Upper lobe of left lung (tissue), 4 donors: ENCODE measurements around the gene HCST.

ENCODE experiments used
- EP300 ChIP-seq, 4 donors: sonication (generic); formaldehyde crosslinking; IDR thresholded peaks; one replicate each; pipeline ENCODE4 v1.5.1; 2017; ENCODE audit warnings: antibody characterized with exemption in 4 of 4, control low read depth in 2 of 4
- POLR2A ChIP-seq, 4 donors: fragments of 450-650 bp; IDR thresholded peaks; one replicate each; pipeline ENCODE4 v1.5.1; 2016 to 2017; ENCODE audit warnings: antibody characterized with exemption in 4 of 4, mild to moderate bottlenecking in 2 of 4
- POLR2AphosphoS5 ChIP-seq, 2 donors: sonication (generic); formaldehyde crosslinking; IDR thresholded peaks; one replicate each; pipeline ENCODE4 v1.5.1; 2017; ENCODE audit warnings: antibody characterized with exemption in 2 of 2
- TF ChIP-seq, protein P1 (sequence below), 6 experiments: fragments of 450-650 bp in 4 of 6; fragments of 200-600 bp in 2 of 6; sonication (generic) in 2 of 6; IDR thresholded peaks; one replicate each; pipeline ENCODE4 v1.5.1; 2016 to 2019; ENCODE audit warnings: antibody characterized with exemption in 6 of 6

DNA sequence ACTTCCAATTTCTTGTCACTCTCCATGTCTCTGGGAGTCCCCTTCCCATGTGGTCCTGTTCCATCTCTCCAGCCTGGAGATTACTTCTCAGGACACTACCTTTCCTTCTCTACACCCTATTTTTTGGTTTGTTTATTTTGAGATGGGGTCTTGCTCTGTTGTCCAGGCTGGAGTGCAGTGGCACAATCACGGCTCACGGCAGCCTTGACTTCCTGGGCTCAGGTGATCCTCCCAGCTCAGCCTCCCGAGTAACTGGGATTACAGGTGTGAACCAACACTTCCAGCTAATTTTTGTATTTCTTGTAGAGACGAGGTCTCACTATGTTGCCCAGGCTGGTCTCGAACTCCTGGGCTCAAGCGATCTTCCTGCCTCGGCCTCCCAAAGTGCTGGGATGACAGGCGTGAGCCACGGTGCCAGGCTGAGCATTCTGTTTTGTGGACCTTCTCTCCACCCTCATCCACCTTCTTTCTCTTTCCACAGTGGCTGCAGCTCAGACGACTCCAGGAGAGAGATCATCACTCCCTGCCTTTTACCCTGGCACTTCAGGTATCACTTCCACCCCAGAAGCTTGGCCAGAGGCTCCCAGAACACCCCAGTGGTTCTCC, 644 bp downstream of the HCST start:
- TF ChIP-seq, protein P1, sequence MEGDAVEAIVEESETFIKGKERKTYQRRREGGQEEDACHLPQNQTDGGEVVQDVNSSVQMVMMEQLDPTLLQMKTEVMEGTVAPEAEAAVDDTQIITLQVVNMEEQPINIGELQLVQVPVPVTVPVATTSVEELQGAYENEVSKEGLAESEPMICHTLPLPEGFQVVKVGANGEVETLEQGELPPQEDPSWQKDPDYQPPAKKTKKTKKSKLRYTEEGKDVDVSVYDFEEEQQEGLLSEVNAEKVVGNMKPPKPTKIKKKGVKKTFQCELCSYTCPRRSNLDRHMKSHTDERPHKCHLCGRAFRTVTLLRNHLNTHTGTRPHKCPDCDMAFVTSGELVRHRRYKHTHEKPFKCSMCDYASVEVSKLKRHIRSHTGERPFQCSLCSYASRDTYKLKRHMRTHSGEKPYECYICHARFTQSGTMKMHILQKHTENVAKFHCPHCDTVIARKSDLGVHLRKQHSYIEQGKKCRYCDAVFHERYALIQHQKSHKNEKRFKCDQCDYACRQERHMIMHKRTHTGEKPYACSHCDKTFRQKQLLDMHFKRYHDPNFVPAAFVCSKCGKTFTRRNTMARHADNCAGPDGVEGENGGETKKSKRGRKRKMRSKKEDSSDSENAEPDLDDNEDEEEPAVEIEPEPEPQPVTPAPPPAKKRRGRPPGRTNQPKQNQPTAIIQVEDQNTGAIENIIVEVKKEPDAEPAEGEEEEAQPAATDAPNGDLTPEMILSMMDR (IDR thresholded peaks at IDR 0.05): no peak
- no peak for TF ChIP-seq POLR2A (IDR thresholded peaks at IDR 0.05)
- no peak for TF ChIP-seq EP300 (IDR thresholded peaks at IDR 0.05)
- no peak for TF ChIP-seq POLR2AphosphoS5 (IDR thresholded peaks at IDR 0.05)
